Ureter (tissue), 1 donor: ENCODE measurements around the gene WDR59. TPM values are rescaled to one million over a fixed set of nuclear protein-coding genes. Genes with fewer than 3 reads are reported as not detected.

ENCODE experiments used
- total RNA-seq: library from RNA; stranded (reverse); gene quantifications from one replicate; pipeline ENCODE4 v1.2.4, GENCODE V29; 2023
- donor health status: DM: yes; HTN: yes; CAD: no.

Gene WDR59
- total RNA-seq, 1 donor from 2014 or later: 111 TPM

Other genes with a start within 250 kb of the WDR59 start
- 9.8 TPM for gene FA2H, start 210.3 kb downstream of the WDR59 start, total RNA-seq
- 50.0 TPM for gene ZNRF1, start 13.9 kb upstream of the WDR59 start, total RNA-seq
- gene LDHD, start 131.7 kb upstream of the WDR59 start, total RNA-seq: 16.9 TPM
- 12.4 TPM for gene ZFP1, start 163.4 kb upstream of the WDR59 start, total RNA-seq
- not detected for gene CTRB2, start 222.0 kb upstream of the WDR59 start, total RNA-seq
- gene CTRB1, start 233.9 kb upstream of the WDR59 start, total RNA-seq: not detected